Liver (tissue), 9 donors: ENCODE data around the gene RGS17. TPM values are rescaled to one million over a fixed set of nuclear protein-coding genes. Genes with fewer than 3 reads are reported as not detected.

ENCODE experiments used
- DNase-seq: peaks from one replicate; pipeline ENCODE4 v3.0.0-alpha.2; 2017; ENCODE audit warnings: low spot score
- H3K27ac ChIP-seq, 2 donors: one replicate each; pipeline ENCODE4 v1.7.0; 2013; ENCODE audit warnings: inconsistent platforms in 2 of 2, low read length in 2 of 2, control low read depth in 1 of 2, low read depth in 1 of 2, mild to moderate bottlenecking in 1 of 2
- H3K27me3 ChIP-seq, 4 donors: one replicate each; pipeline versions ENCODE4 v1.6.1 to v1.7.0; 2013; ENCODE audit warnings: low read length in 3 of 4, inconsistent platforms in 1 of 4, mild to moderate bottlenecking in 1 of 4, moderate library complexity in 1 of 4; ENCODE audit not compliant: control insufficient read depth in 4 of 4, insufficient read depth in 4 of 4
- H3K36me3 ChIP-seq, 4 donors: one replicate each; pipeline versions ENCODE4 v1.6.1 to v1.7.0; 2013; ENCODE audit warnings: low read length in 3 of 4, mild to moderate bottlenecking in 3 of 4, low read depth in 1 of 4, moderate library complexity in 1 of 4; ENCODE audit not compliant: control insufficient read depth in 4 of 4, insufficient read depth in 3 of 4
- H3K4me1 ChIP-seq, 4 donors: one replicate each; pipeline versions ENCODE4 v1.6.1 to v1.7.0; 2013; ENCODE audit warnings: low read length in 3 of 4, mild to moderate bottlenecking in 3 of 4, moderate library complexity in 1 of 4; ENCODE audit not compliant: control insufficient read depth in 4 of 4, insufficient read depth in 4 of 4
- H3K4me3 ChIP-seq, 3 donors: one replicate each; pipeline versions ENCODE4 v1.6.1 to v1.7.0; 2013; ENCODE audit warnings: low read length in 3 of 3, control low read depth in 1 of 3, low read depth in 1 of 3, mild to moderate bottlenecking in 1 of 3
- H3K9ac ChIP-seq, 2 donors: one replicate each; pipeline ENCODE4 v1.7.0; 2013; ENCODE audit warnings: low read length in 2 of 2, mild to moderate bottlenecking in 2 of 2, moderate library complexity in 2 of 2, control low read depth in 1 of 2, low read depth in 1 of 2
- H3K9me3 ChIP-seq, 4 donors: one replicate each; pipeline versions ENCODE4 v1.6.1 to v1.7.0; 2013; ENCODE audit warnings: low read length in 3 of 4; ENCODE audit not compliant: control insufficient read depth in 4 of 4
- EGR1 ChIP-seq, 2 donors: IDR thresholded peaks; 2 replicates each; pipeline ENCODE4 v1.6.1; 2016 to 2018; ENCODE audit warnings: antibody characterized with exemption in 2 of 2, low read depth in 2 of 2
- FOXA2 ChIP-seq: IDR thresholded peaks from 2 replicates; pipeline ENCODE4 v1.6.1; 2016; ENCODE audit warnings: antibody characterized with exemption
- GABPA ChIP-seq, 2 donors: IDR thresholded peaks in 1 of 2; conservative IDR thresholded peaks in 1 of 2; 2 replicates each; pipeline ENCODE4 v1.6.1; 2016; ENCODE audit warnings: antibody characterized with exemption in 2 of 2, mild to moderate bottlenecking in 1 of 2, moderate library complexity in 1 of 2
- HNF4A ChIP-seq, 2 donors: conservative IDR thresholded peaks; 2 replicates each; pipeline ENCODE4 v1.6.1; 2016; ENCODE audit warnings: antibody characterized with exemption in 2 of 2, mild to moderate bottlenecking in 2 of 2
- JUND ChIP-seq, 2 donors: IDR thresholded peaks; 2 replicates each; pipeline ENCODE4 v1.6.1; 2016; ENCODE audit warnings: antibody characterized with exemption in 2 of 2
- MAX ChIP-seq: IDR thresholded peaks from 2 replicates; pipeline ENCODE4 v1.6.1; 2016; ENCODE audit warnings: antibody characterized with exemption
- NR2F2 ChIP-seq: IDR thresholded peaks from 2 replicates; pipeline ENCODE4 v1.6.1; 2016; ENCODE audit warnings: antibody characterized with exemption
- RAD21 ChIP-seq, 2 donors: IDR thresholded peaks; 2 replicates each; pipeline ENCODE4 v1.6.1; 2016; ENCODE audit warnings: antibody characterized with exemption in 2 of 2, mild to moderate bottlenecking in 2 of 2
- RXRA ChIP-seq, 2 donors: IDR thresholded peaks; 2 replicates each; pipeline ENCODE4 v1.6.1; 2017 to 2018; ENCODE audit warnings: antibody characterized with exemption in 2 of 2, mild to moderate bottlenecking in 1 of 2
- SP1 ChIP-seq: IDR thresholded peaks from 2 replicates; pipeline ENCODE4 v1.6.1; 2018; ENCODE audit warnings: antibody characterized with exemption, mild to moderate bottlenecking
- TAF1 ChIP-seq: conservative IDR thresholded peaks from 2 replicates; pipeline ENCODE4 v1.6.1; 2016; ENCODE audit warnings: antibody characterized with exemption, mild to moderate bottlenecking
- YY1 ChIP-seq: IDR thresholded peaks from 2 replicates; pipeline ENCODE4 v1.6.1; 2016; ENCODE audit warnings: antibody characterized with exemption, mild to moderate bottlenecking
- WGBS: extraction: QIAGEN DNeasy Blood & Tissue Kit; methylation state at CpG from one replicate; pipeline ENCODE4 v1.1.7; 2013; 5-methylcytosine and 5-hydroxymethylcytosine counted together
- polyA plus RNA-seq, 2 donors: library from polyadenylated mRNA; stranded (reverse) in 1 of 2; unstranded in 1 of 2; fragments of 200-250 nt in 1 of 2; fragments of >200 nt in 1 of 2; fragmentation: Nextera tagmentation in 1 of 2; extraction: Ambion mirVana in 1 of 2; gene quantifications; one replicate each; pipeline versions ENCODE4 v1.2.1 to v1.2.3, GENCODE V29; 2013 to 2015
- total RNA-seq, 2 donors: library from RNA; depleted of rRNA; stranded (reverse); fragments of >200 nt; gene quantifications; one replicate each; pipeline ENCODE4 v1.2.3, GENCODE V29; 2014
- TF ChIP-seq, protein P1 (sequence below): IDR thresholded peaks from 2 replicates; pipeline ENCODE4 v1.6.1; 2016; ENCODE audit warnings: antibody characterized with exemption
- TF ChIP-seq, protein P2 (sequence below): IDR thresholded peaks from 2 replicates; pipeline ENCODE4 v1.6.1; 2016; ENCODE audit warnings: antibody characterized with exemption
- donor health status: healthy.
- donor health status: healthy.
- donor health status: healthy.
- donor health status: healthy.
- donor health status: healthy.

The RGS17 gene
- total and polyA plus RNA-seq, 4 donors, result under 0.01 to 0.09 (median 0.03) TPM

GRCh38 chr6:153086225-153086990, 44.7 kb downstream of the RGS17 start:
- no peak overlapping the region for H3K27ac ChIP-seq
- no peaks in the 10 kb centered on the region for H3K4me1 ChIP-seq
- TF ChIP-seq, protein P1, sequence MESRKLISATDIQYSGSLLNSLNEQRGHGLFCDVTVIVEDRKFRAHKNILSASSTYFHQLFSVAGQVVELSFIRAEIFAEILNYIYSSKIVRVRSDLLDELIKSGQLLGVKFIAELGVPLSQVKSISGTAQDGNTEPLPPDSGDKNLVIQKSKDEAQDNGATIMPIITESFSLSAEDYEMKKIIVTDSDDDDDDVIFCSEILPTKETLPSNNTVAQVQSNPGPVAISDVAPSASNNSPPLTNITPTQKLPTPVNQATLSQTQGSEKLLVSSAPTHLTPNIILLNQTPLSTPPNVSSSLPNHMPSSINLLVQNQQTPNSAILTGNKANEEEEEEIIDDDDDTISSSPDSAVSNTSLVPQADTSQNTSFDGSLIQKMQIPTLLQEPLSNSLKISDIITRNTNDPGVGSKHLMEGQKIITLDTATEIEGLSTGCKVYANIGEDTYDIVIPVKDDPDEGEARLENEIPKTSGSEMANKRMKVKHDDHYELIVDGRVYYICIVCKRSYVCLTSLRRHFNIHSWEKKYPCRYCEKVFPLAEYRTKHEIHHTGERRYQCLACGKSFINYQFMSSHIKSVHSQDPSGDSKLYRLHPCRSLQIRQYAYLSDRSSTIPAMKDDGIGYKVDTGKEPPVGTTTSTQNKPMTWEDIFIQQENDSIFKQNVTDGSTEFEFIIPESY, result no peak
- TF ChIP-seq RXRA (IDR thresholded peaks at IDR 0.05), result no peak
- H3K4me3 ChIP-seq, result no peak overlapping the region
- H3K36me3 ChIP-seq, result no peaks in the 10 kb centered on the region
- DNase-seq, result no peak
- H3K9me3 ChIP-seq, result no peaks in the 10 kb centered on the region
- peaks cover 0 to 9% (median 0%) of the 10 kb centered on the region in 4 donors for H3K27me3 ChIP-seq
- H3K9ac ChIP-seq, result no peak overlapping the region
- 77% methylated on average over 5 of the region's 5 CpGs for WGBS

DNA sequence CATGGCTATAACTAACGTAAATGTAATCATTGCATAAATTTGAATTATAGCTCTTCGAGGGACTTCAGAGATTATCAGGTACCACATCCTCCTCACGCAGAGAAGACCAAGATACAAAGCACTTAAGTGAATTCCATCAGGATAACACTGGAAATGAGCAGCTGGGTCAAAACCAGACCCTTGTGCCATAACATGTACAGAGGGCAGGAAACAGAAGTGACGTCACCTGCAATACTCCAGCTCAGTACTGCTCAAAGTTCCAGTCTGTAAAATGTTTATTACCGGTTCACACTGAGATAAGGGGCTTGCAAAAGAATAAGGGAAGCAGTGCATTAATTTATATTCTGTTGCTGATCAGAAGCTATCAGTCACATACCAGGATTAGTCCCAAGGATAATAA, 45.8 kb downstream of the RGS17 start:
- H3K4me1 ChIP-seq, result no peaks in the 10 kb centered on the region
- no peak overlapping the region for H3K9ac ChIP-seq
- no peak for TF ChIP-seq EGR1 (IDR thresholded peaks at IDR 0.05; ENCODE audit: low read depth in 2 of 2)
- TF ChIP-seq SP1, result no peak
- no peak for TF ChIP-seq RXRA (IDR thresholded peaks at IDR 0.05)
- TF ChIP-seq YY1, result no peak
- TF ChIP-seq, protein P2, sequence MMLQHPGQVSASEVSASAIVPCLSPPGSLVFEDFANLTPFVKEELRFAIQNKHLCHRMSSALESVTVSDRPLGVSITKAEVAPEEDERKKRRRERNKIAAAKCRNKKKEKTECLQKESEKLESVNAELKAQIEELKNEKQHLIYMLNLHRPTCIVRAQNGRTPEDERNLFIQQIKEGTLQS, result no peak
- H3K9me3 ChIP-seq, result no peaks in the 10 kb centered on the region
- no peak overlapping the region for H3K4me3 ChIP-seq
- WGBS, result 47% methylated on average over 5 of the region's 5 CpGs
- H3K27me3 ChIP-seq, result peaks cover 0 to 9% (median 0%) of the 10 kb centered on the region in 4 donors
- H3K36me3 ChIP-seq, result no peaks in the 10 kb centered on the region
- no peak overlapping the region for H3K27ac ChIP-seq
- no peak for DNase-seq

GRCh38 chr6:153084393-153084792, 46.7 kb downstream of the RGS17 start:
- Histone ChIP-seq H3K27ac (no peak overlapping the region), H3K27me3 (peaks cover 0 to 9% (median 0%) of the 10 kb centered on the region in 4 donors), H3K4me3 (no peak overlapping the region), H3K4me1 (no peaks in the 10 kb centered on the region), H3K9ac (no peak overlapping the region), H3K36me3 (no peaks in the 10 kb centered on the region), H3K9me3 (no peaks in the 10 kb centered on the region)
- TF ChIP-seq EGR1 (IDR thresholded peaks at IDR 0.05; ENCODE audit: low read depth in 2 of 2) (no peak), FOXA2 (no peak), HNF4A (conservative IDR thresholded peaks at IDR 0.05) (no peak), RAD21 (IDR thresholded peaks at IDR 0.05) (no peak), GABPA (IDR thresholded peaks at IDR 0.05 in 1 of 2, conservative IDR thresholded peaks at IDR 0.05 in 1 of 2) (no peak), RXRA (IDR thresholded peaks at IDR 0.05) (no peak), TAF1 (no peak), NR2F2 (no peak), JUND (IDR thresholded peaks at IDR 0.05) (no peak), MAX (no peak)
- 68% methylated on average over 3 of the region's 3 CpGs for WGBS
- DNase-seq, result no peak
